ENCODE results near the gene LRPPRC.

- TF ChIP-seq EZH2 (IDR thresholded peaks at IDR 0.05; ENCODE audit: low read length, missing control alignments) (no peak), CTCF (conservative IDR thresholded peaks at IDR 0.05 in 1 of 2, IDR thresholded peaks at IDR 0.05 in 1 of 2; ENCODE audit: low read depth in 1 of 2, low read length in 2 of 2) (no peak)
These were observed 90.4 kb downstream of the LRPPRC start for GRCh38 chr2:43905371-43905803.
